GM21367 (cell line): ENCODE results near the gene FBXW7.

Source experiments
- ATAC-seq: cut with Tn5 transposase; IDR thresholded peaks from one replicate; pipeline ENCODE4 v1.9.1; 2021; ENCODE audit not compliant: unreplicated experiment

Gene FBXW7

DNA sequence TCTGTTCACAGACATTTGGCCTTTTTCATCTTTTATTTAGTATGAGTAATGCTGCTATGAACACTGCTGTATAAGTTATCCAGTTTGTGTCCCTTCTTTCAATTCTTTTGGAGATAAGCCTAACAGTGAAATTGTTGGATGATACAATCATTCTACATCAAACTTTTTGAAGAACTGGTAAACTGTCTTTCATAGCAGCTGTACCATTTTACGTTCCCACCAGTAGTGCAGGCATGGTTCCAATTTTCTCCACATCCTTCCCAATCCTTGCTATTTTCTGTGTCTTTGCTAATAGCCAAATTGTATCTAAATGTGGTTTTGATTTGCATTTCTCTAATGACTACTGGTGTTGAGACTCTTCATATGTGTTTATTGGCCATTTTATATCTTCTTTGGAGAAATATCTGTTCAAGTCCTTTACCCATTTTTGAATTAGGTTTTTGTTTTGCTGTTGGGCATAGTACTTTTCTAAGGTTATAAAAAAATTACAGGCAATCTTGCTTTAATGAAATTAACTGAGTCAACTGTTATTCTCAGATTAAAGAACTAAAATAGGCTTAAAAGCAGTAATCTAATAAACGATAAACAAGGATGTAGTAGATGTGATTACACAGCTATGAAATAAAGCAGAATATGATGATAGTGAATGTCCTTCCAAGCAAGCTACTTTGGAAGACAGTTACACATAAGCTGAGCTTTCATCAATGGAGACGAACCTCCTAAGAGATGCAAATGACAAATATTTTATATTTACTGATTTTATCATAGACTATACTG is 57.2 kb downstream of the FBXW7 start:
- no peak for ATAC-seq

DNA sequence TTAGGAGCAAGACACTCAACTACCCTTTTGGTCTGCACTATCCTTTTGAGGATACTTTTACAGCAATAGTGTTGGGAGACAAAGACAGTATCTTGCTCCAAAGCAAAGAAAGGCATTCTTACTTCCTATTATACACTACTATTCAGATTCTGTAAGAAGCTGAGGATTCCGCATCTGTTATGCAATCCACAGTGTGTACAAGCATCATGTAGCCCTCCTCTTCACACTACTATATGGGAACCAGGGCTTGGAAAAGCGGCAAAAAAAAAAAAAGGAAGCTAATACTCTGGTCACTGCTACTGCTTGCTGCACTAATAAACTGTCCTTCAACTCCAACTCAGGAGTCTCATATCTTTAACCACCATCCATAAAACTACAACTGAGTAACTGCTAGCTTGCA is 59.1 kb downstream of the FBXW7 start:
- no peak for ATAC-seq

- no peak for ATAC-seq
These were observed 64.6 kb downstream of the FBXW7 start for GRCh38 chr4:152471251-152471792.

DNA sequence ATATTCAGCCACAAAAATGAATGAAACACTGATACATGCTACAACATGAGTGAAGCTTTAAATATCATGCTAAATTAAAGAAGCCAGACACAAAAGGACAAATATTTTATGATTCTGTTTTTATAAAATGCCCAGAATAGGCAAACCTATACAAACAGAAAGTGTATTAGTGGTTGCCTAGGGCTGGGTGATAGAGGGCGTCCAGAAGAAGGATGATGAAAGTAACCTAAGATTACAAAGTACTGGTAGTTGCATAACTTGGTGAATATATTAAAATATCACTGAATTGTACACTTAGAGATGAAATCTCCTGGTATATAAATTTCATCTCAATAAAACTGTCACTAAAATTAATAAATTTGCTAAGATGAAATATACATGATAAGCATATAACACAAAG is 67.5 kb downstream of the FBXW7 start:
- no peak for ATAC-seq

DNA sequence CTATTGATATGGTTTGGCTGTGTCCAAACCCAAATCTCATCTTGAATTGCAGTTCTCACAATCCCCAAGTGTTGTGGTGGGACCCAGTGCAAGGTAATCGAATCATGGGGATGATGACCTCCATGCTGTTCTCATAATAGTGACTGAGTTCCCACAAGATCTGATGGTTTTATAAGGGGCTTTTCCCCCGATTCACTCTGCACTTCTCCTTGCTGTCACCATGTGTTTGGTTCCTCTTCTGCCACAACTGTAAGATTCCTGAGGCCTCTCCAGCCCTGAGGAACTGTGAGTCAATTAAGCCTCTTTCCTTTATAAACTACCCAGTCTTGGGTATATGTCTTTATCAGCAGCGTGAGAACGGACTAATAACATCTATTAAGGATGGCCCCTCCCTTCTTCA is 68.8 kb downstream of the FBXW7 start:
- ATAC-seq, result no peak

- no peak for ATAC-seq
These were observed 71.7 kb downstream of the FBXW7 start for GRCh38 chr4:152464030-152464823.

- ATAC-seq, result no peak
These were observed 72.3 kb downstream of the FBXW7 start for GRCh38 chr4:152463562-152463961.

GRCh38 chr4:152462695-152463094 is 73.2 kb downstream of the FBXW7 start:
- ATAC-seq, result no peak

- ATAC-seq, result no peak
These were observed 73.8 kb downstream of the FBXW7 start for GRCh38 chr4:152462047-152462446.

DNA sequence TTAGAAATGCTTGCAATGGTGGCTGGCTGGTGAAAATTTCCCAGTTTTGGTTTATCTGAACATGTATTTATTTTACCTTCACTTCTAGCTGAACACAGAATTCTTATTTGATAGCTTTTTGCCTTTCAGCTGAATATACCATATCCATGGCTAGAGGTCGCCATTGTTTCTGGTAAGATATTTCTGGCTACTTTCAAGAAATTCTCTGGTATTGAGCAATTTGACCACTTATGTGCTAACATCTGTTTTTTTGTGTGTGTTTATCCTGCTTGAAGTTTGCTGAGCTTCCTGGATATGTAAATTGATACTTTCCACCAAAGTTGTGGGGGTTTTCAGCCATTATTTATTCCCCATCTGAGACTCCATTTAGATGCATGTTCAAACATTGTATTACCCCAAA is 75.4 kb downstream of the FBXW7 start:
- ATAC-seq, result no peak

- no peak for ATAC-seq
These were observed 76.6 kb downstream of the FBXW7 start for GRCh38 chr4:152459326-152459725.

GRCh38 chr4:152458801-152459302 is 77.0 kb downstream of the FBXW7 start:
- ATAC-seq, result peak; percentile 34

DNA sequence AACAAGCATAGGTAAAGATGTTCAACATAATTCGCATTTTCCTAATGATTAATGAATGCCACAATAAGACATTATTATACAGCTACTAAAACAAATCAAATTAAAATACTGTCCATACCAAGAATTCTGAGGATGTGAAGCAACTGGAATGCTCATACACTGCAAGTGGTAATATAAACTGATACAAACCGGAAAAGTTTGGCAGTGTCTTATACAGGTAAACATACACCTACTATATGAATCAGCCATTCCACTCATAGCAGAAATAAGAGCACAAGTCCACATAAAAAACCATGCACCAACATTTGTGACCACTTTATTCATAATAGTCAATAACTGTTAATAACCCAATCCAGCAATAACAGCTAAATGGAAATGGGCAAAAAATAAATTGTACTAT is 79.3 kb downstream of the FBXW7 start:
- ATAC-seq, result no peak

GRCh38 chr4:152455311-152455710 is 80.6 kb downstream of the FBXW7 start:
- no peak for ATAC-seq

DNA sequence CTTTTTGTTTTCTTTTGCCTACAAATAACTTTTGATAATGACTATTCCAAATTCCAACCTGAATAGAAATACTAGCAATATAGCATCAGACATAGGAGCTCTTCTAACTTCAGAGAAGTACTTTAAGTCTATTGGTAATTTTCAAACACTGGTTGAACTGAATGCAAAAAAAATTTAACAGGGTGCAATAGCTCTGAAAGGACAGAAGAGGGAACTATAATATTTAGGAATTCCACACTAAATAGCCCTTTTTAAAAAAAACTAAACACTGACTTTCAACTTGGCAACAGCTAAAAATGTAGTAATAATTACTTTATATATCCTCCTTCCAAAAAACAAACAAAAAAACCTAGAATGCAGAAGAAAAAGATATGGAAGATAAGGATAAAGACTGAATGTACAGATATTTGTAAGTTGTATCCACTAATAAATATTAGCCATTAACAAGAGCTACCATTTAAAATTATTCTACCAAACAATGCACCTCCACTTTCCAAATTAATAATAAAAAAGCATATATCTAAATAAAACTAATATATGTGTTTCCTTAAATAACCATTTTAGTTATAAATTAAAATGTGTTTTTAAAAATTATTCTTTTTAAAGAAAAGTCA is 81.4 kb downstream of the FBXW7 start:
- no peak for ATAC-seq

- ATAC-seq, result no peak
These were observed 84.4 kb downstream of the FBXW7 start for GRCh38 chr4:152451496-152451895.

DNA sequence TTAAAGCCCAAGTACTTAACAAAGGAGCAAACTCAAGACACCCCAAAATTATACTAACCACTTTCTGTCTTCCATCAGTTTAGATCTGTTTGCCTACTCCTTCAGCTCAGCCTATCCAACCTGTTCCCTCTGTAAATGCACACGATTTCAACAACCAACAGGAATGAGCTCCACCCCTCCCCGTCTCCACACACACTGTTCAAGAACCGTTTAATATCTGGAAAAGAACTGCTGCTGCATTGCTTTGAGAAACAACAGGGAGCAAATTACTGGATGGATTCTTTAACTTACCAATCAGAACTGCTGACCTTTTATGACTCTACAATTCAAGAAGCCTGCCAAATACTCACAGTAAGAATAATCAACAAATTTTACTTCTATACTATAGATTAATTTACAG is 87.0 kb downstream of the FBXW7 start:
- no peak for ATAC-seq

DNA sequence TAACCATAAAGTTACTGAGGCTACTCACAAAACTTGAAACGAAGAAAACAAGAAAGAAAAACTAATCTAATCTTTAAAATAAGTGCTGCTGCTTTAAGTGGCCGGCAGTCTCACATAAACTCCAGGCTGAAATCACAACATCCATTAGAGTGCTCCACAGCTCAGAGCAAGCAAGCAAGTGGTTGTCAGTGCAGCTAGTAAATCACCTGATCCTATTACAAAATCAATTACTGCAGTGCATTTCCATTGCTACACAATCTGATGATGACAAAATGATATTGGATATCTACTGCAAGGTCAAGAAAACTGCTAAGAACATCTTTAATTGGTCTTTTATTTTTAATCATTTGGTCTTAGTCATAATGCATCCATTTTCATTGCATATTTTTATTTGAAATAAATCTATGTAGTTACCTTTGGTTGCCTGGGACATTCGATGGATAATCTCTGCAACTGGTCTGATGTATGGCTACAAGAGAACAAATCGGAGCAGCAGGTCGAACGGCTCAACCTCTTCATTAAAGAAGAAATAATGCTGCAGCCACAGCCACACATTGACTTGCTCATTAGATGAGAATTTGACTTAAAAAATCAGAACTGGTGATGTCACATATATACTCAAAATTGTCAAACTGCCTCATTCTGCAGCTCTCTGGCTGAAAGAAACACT is 87.7 kb downstream of the FBXW7 start:
- ATAC-seq, result no peak

GRCh38 chr4:152443859-152444258 is 92.0 kb downstream of the FBXW7 start:
- no peak for ATAC-seq

DNA sequence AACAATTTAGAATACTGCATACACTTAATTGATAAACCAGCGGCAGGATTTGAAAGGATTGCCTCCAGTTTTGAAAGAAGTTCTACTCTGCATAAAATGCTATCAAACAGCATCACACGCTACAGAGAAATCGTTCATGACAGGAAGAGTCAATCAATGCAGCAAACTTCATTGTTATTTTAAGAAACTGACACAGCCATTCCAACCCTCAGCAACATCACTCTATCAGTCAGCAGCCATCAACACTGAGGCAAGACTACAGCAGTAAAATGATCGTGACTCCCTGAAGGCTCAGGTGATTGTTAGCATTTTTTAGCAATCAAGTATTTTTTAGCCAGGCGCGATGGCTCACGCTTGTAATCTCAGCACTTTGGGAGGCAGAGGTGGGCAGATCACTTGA is 98.3 kb downstream of the FBXW7 start:
- no peak for ATAC-seq

DNA sequence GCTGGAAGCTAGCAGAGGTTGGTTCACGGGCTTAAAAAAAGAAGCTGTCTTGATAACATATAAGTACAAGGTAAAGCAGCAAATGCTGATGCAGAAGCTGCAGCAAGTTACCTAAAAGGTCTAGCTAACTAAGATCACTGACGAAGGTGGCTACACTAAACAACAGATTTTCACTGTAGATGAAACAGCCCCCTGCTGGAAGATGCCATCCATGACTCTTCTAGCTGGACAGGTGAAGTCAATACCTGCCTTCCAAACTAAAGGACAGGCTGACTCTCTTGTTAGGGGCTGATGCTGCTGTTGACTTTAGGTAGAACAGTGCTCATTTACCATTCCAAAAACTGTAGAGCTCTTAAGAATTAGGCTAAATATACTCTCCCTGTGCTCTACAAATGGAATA is 99.5 kb downstream of the FBXW7 start:
- ATAC-seq, result no peak
